M059J (cell line): ENCODE data around the gene PRRT1. TPM values are rescaled to one million over a fixed set of nuclear protein-coding genes. Genes with fewer than 3 reads are reported as not detected.
"Not testable (repeated sequence)": the region's sequence is repeated elsewhere in the genome, so short reads cannot be mapped to it uniquely, and the experiment has no call there.

ENCODE experiments used
- DNase-seq: peaks from one replicate; pipeline ENCODE4 v3.0.0-alpha.2; 2012; ENCODE audit warnings: low read depth
- total RNA-seq: library from RNA; depleted of rRNA; stranded (reverse); fragments of >200 nt; shearing (Covaris generic); gene quantifications from 2 replicates; pipeline ENCODE4 v1.2.3, GENCODE V29; 2014

PRRT1 gene
- total RNA-seq, 1 experiment from 2014 or later, result 0.12 TPM

DNA sequence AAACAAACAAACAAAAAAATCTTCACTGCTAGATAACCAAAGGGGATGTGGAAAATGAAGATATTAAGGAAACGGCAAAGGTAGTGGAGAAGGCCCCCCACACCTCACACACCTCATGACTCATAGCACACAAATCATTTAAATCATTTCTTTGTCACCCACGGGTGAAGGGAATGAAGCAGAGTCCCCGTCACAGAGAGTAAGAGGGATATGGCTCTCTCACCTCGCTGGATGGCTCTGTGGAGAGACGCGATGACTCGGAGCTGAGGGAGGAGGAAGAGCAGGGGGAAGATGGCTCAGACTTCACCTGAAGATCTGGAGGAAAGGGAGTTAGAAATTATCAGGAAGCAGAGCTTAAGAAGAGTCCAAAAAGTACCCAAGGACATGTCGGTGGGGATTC is 24.9 kb downstream of the PRRT1 start:
- DNase-seq, result no peak

DNA sequence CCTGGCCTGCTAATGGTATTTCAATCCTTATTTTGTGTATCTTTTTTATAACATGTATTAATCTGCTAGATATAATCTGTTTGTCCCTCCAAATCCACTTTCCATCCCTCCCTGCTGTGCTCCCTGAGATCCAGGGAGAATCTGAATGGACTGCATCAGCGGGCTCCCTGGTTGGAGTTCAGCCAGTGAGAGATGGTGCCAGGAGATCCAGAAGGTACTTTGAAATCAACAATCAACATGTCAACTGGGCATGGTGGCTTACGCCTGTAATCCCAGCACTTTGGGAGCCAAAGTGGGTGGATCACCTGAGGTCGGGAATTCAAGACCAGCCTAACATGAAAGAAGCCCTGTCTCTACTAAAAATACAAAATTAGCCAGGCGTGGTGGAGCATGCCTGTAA is 28.1 kb downstream of the PRRT1 start:
- DNase-seq, result no peak

GRCh38 chr6:32120573-32121059 is 31.1 kb downstream of the PRRT1 start:
- no peak for DNase-seq

- DNase-seq, result peak; percentile 83
Measured at GRCh38 chr6:32118782-32119628, 32.7 kb downstream of the PRRT1 start.

DNA sequence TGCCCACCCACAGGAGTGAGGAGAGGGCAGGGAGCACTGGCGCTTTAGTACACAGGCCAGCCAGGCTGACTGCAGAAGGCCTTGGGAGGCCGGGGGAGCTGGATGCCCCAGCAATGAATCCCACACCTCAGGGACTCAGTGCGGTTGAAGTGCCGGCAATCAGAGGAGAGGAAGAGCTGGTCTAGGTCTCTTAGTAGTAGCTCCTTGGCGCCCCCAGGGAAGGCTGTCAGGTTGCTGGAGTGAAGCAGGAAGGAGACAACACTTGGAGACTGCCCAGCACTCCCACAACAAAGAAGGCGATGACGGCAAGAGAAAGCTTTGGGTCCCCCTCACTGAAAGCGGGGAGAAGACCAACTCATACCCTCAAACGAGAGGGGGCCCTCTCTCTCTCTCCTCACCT is 34.3 kb downstream of the PRRT1 start:
- DNase-seq, result no peak

GRCh38 chr6:32116674-32117073 is 35.1 kb downstream of the PRRT1 start:
- peak; percentile 38 for DNase-seq

- no peak for DNase-seq
Measured at GRCh38 chr6:32115623-32116022, 36.1 kb downstream of the PRRT1 start.

- DNase-seq, result peak; percentile 81
Measured at GRCh38 chr6:32114796-32115195, 36.9 kb downstream of the PRRT1 start.

GRCh38 chr6:32113386-32114352 is 38.1 kb downstream of the PRRT1 start:
- DNase-seq, result peak; percentile 99

DNA sequence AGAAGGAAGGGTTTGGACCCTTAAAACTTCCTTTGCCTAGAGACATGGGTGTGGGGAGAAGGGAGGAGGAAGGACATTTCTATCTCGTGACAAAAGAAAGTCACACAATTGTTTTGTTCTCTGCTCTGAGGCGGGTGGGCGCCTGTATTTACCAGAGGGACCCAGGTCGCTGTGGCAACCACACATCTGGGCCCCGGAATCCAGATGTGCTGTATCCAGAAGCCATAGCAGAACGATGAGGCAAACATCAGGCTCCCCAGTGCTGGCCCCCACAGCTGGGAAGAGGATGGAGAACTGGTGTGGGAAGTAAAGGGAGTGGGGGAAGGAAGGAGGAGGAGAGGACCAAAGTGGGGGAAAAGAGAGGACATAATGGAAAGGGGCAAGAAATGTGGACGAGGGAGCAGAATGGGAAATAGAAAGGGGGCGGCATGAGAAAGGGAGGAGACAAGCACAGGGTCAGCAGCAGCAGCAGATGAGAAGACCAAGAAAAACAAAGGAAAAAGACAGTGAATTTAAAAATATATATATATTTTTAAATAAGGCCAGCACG is 39.2 kb downstream of the PRRT1 start:
- no peak for DNase-seq

DNA sequence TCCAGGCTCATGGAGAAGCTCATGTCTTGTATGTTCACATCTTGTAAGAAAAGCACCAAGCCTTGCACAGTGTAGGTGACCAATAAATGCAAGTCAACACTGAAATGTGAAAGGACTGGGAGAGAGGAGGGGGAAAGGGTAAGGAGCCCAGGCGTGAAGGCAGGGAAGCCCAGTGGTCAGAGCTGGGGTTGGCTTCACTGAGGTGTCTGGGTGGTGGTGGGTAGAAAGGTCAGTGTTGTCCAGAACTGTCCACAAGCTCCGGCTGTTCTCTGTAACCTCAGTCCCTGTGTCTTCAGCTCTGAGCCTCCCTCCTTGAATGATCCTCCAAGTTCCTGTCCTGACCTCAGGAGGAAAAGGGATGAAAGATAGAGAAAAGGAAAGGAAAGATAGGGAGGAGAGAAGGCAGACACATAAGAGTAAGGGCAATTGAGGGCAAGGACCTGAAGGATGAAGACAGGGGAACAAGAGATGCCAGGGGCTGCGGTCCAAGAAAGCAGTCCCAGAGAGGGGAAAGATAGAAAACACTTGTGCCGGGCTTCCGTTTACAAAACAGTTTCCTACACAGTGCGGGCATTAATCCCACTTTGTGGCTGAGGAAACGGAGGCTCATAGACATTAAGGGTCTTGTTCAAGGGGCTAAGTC is 40.2 kb downstream of the PRRT1 start:
- no peak for DNase-seq

GRCh38 chr6:32110632-32111031 is 41.1 kb downstream of the PRRT1 start:
- DNase-seq, result no peak

DNA sequence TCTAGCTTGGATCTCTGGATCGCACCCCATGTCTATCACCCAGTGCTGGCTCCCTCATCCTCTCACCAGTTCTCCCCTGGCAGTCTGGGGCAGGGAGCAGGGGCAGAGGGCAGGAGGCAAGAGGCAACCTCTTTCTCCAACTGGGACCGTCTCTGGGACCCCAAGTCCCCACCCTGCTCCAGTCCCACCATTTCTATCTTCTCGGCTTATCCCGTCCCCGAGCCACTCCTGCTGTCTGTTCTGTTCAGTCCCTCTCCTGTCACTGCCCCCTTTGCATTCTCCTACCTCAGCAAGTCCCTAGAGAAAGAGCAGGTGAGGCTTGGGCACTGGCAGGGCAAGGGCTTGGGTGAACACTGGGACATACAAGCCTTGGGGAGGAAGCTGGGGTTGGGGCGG is 42.0 kb downstream of the PRRT1 start:
- no peak for DNase-seq

DNA sequence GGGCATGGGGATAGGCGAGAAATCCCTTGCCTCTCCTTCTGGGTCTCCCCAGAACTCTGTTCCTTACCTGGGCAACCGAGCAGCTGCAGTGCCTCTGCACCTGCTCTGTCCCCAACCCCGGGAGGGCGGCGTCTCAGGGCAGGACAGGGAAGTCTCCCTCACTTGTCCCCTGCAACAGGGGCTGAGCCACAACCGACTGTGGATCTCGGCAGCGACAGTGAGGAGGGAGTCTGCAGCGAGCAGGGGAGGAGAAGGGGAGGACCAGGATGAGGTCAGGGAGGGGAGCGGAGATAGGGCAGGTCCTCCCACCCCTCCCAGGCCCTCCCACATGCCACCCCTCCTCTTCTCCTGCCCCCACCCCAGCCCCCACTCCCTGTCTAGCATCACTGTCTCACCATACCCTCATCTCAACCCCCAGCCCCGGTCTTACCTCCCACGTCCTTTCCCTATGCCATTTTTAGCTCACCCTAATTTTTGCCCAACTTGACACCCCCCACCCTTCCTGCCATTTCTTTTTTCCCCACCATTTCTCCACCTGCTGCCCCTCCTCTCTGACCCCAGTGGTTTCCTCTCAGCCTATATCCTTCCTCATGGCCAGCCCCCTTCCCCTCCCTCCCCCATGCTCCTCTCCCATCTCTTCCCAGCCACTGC is 42.5 kb downstream of the PRRT1 start, which contains the start of gene TNXB:
TNXB (minus strand) TSS at position 225 of the 651 bp plus-strand sequence. CDS start 11,140 bp downstream, outside the sequence.
- no peak for DNase-seq

- DNase-seq, result no peak
Measured at GRCh38 chr6:32108727-32109113, 43.0 kb downstream of the PRRT1 start.

DNA sequence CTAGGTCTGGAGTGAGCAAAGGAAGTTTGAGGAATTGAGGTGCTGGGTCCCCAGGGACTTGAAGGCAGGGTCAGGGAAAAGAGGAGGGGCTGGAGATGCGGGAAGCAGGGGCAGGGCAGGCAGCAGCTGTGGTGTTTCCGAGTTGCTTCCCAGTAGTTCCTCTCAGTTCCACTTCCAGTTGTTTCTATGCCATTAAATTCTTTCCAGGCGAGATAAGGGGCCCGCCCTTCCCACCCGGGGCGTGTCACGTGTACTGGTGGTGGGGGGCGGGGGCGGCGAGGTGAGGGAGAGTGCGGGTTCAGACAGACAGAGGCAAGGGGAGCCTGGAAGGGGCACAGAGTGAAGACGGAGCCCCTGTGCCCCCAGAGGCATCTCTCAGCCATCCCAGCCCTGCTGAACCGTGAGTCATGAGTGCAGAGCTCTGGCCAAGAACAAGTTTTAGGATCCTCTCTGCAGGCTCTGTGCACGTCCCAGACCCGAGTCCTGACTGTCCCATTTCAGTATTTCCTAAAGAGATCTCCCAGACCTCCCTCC is 43.6 kb downstream of the PRRT1 start:
- DNase-seq, result peak; percentile 62

GRCh38 chr6:32107406-32107805 is 44.3 kb downstream of the PRRT1 start:
- DNase-seq, result peak; percentile 60

DNA sequence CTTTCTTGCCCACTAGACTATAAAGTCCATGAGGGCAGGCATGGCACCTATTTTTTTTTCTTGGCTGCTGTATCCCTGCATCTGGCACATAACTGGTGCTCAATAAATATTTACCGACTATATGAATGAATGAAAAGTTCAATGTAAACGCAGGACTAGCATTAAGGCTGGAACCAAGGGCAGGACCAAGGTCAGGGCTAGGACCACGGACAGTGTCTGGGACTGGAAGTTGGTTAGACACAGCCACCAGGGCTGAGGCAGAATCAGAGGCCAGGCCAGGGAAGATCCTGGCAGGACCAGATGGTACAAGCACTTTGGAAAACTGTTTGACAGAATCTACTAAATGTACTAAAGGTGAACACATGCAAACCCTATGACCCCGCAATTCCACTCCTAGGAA is 46.3 kb downstream of the PRRT1 start:
- no peak for DNase-seq

- no peak for DNase-seq
Measured at GRCh38 chr6:32102255-32102654, 49.5 kb downstream of the PRRT1 start.

- DNase-seq, result not testable (repeated sequence)
Measured at GRCh38 chr6:32100251-32100650, 51.5 kb downstream of the PRRT1 start.
